ENCODE measurements around the gene SLC6A2.
"Not testable (repeated sequence)": the region's sequence is repeated elsewhere in the genome, so short reads cannot be mapped to it uniquely, and the experiment has no call there.

SLC6A2 gene

DNA sequence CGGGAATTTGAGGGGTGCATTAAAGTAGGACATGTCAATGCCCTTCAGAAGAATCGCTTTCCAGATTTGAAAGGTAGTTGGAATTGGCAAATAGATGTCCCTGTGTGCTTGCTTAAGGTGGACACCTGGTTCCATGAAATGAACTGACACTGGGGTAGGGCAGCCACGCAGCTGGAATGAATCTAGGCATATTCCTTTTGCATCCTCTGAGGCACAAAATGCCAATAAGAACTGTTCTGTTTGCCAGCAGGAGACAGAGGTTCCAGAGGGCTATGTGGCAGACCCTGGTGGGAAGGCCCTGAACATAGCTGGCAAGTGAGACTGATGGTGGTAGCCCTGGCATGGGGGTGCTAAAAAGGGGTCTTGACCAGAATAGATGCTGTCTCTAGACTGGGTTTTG is 61.5 kb downstream of the SLC6A2 start:
- DNase-seq: no peak

DNA sequence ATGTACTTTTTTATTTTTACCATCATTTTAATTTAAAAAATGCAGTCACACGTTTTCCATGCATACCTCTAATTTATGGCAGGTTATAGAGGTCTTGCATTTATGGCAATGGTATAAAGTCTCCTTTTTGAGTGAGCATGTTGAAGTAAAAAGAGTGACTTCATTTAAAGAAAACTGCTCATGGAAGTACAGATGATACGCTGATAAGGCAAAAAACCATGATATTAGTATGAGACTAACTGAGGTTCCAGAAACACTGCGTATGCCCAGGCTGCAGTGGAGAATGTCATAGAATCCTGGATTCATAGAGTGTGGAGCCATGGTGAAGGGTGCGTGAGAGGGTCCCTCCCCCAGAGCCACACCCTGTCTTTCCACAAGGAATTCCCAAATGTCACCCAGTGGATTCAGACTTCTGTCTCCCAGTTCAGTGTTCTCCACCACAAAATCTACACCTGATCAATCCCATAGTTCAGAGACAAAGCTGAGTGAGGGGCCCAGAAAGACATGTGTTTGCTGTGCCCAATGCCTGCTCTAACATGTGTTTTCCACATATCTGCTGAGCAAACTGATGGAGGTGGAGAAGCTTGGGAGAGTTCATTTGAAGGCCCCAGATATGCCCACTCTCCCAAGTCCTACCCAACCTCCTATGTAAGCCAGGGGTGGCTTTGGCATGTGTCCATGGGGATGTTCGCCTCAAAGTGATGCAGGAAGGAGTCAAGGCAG is 69.4 kb downstream of the SLC6A2 start:
- no peak for DNase-seq

- no peak for DNase-seq
These were observed 73.0 kb downstream of the SLC6A2 start for GRCh38 chr16:55728797-55729196.

GRCh38 chr16:55730115-55730514 is 74.3 kb downstream of the SLC6A2 start:
- DNase-seq: no peak

DNA sequence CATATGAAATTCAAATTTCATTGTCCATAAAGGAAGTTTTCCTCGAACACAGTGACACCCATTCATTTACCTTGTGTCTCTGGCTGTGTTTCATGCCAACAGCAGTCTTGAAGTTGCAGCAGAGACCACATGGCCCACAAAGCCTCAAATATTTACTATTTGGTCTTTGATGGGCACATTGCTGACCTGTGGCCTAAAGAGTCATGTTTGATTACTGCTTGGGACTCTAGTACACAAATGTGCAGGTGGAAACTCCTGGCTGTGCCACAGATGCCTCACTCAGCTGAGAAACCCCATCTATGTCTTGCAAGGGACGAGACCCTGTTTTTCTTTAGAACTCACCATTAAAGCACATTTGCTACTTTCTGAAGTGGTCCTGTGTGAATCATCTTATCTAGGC is 76.7 kb downstream of the SLC6A2 start:
- DNase-seq: no peak

DNA sequence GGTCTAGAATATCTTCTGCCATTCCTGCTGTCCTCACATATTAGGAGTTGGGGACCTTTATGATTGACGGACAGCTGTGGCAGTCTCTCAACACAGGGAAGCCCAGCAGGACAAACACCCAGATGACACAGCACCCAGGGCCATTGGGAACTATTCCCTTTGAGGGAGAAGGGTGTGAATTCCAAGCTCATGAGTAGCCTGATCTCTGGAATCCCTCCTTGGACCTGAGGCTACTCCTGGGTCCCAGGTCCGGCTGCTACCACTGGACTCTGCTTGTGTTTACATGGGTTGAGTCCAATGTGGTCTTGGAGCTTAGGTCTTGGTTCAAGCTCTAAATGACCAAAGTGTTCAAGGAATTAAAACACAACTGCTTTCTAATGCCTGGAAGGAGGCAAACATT is 78.9 kb downstream of the SLC6A2 start:
- DNase-seq: no peak

DNA sequence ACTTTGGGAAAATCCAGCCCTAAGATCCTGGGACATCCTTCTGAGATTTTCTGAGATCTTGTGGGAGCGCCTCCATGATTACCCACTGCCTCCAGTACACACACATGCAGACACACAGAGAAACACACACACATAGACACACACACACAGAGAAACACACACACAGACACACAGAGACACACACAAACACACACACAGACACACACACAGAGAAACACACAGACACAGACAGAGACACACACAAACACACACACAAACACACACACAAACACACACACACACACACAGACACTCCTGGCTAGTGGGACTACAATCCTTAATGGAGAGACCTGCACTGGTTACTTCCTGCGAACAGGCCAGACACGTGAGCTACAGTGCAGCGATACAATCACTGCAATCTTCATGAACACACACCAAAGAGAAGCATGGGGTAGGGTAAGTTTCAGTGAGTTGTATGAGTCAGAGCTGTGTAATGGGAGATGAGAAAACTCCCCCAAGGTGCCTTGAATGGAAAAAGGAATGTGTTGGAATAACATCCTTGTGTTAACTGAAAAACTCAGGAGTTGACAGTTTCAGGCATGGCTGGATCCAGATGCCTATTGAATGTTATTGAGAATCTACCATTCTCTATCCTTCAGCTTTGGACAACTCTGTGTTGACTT is 79.5 kb downstream of the SLC6A2 start:
- no peak for DNase-seq

DNA sequence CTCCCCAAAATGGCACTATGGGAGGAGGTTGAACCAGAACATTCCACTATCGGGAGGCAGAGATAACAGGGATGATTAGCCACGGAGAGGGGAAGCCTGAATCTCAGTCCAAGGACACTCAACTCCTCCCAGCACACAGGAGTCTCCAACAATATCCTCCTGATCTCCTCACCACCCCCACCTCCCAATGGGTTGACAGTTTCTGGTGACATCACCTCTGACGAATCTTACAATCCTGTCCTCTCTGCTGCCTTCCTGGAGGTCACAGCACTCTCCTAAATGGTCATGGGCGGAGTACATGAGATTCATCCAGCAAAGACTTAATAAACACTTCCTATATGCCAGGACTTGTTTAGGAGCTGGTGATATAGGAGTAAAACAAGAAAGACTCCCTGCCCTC is 80.9 kb downstream of the SLC6A2 start:
- DNase-seq: no peak

GRCh38 chr16:55737318-55737717 is 81.5 kb downstream of the SLC6A2 start:
- no peak for DNase-seq

DNA sequence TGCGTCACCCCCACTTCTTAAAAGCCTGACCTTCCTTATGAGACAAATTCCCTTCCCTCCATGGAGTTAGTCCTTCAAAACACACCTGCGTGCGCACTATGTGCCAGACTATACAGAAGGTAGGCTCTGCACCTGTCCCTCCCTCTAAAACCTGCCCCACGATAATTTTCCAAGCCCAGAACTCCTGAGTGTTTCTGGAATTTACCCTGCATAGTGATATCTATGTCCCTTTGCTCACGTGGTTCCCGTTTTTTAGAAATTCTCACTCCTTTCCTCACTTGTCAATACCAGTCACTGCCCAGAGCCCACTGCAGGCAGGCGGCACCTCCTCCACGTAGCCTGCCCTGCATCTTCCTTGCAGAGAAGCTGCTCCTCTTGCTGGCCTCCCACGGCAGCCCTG is 82.2 kb downstream of the SLC6A2 start:
- no peak for DNase-seq

DNA sequence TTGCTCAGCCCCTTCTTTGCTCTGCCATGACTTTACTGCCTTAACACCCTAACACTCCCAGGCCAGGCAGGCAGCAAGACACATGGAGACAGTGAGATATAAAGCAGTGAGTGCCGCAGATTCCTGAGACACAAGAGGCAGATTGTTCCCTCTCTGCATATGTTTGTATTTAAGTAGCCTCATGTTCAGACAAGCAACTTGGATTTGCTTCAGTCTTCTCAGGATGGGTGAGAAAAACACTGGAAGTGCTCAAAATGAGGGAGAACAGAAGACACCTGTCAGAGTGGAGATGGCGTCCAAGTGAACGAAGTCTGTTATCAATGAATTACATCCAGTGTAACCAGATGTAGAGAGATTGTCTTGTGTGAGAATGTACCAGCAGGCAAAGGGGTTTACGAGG is 90.3 kb downstream of the SLC6A2 start:
- DNase-seq: no peak

- DNase-seq: no peak
These were observed 92.0 kb downstream of the SLC6A2 start for GRCh38 chr16:55747785-55748184.

GRCh38 chr16:55752465-55753144 is 96.8 kb downstream of the SLC6A2 start:
- DNase-seq: not testable (repeated sequence)

DNA sequence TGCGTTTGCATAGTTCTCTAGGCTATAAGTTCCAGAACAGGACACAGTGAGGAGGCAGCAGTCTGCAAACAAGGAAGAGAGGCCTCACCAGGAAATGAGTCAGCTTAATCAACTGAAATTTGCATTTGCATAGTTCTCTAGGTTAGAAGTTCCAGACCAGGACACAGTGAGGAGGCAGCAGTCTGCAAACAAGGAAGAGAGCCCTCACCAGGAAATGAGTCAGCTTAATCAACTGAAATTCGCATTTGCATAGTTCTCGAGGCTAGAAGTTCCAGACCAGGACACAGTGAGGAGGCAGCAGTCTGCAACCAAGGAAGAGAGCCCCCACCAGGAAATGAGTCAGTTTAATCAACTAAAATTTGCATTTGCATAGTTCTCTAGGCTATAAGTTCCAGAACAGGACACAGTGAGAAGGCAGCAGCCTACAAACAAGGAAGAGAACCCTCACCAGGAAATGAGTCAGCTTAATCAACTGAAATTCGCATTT is 97.4 kb downstream of the SLC6A2 start:
- DNase-seq: not testable (repeated sequence)

Data from NCI-H526 (cell line).